Heart left ventricle (tissue), 16 donors: ENCODE measurements around the gene TNK2. TPM values are rescaled to one million over a fixed set of nuclear protein-coding genes. Genes with fewer than 3 reads are reported as not detected.
"Not testable (repeated sequence)": the region's sequence is repeated elsewhere in the genome, so short reads cannot be mapped to it uniquely, and the experiment has no call there.

ENCODE experiments used
- ATAC-seq, 4 donors: fragments of 200-7000 bp; cut with Tn5 transposase; one replicate each; pipeline ENCODE4 v1.9.1; 2020 to 2022; ENCODE audit warnings: moderate library complexity in 4 of 4, mild to moderate bottlenecking in 3 of 4, moderate number of reproducible peaks in 1 of 4
- DNase-seq, 5 donors: peaks; one replicate each; pipeline ENCODE4 v3.0.0-alpha.2; 2020
- H3K27ac ChIP-seq, 12 donors: fragments of 200-600 bp; sonication (generic) in 4 of 12; one replicate each; pipeline versions ENCODE4 v1.5.0 to v1.8.0; 2016 to 2022; ENCODE audit warnings: mild to moderate bottlenecking in 2 of 12
- H3K27me3 ChIP-seq, 9 donors: fragments of 200-600 bp; sonication (generic) in 2 of 9; one replicate each; pipeline versions ENCODE4 v1.5.1 to v1.8.0; 2016 to 2022; ENCODE audit warnings: mild to moderate bottlenecking in 3 of 9
- H3K36me3 ChIP-seq, 9 donors: fragments of 200-600 bp; sonication (generic) in 2 of 9; one replicate each; pipeline versions ENCODE4 v1.5.0 to v1.8.0; 2018 to 2022; ENCODE audit warnings: mild to moderate bottlenecking in 2 of 9
- H3K4me1 ChIP-seq, 12 donors: fragments of 200-600 bp; sonication (generic) in 4 of 12; one replicate each; pipeline versions ENCODE4 v1.5.0 to v1.8.0; 2016 to 2022; ENCODE audit warnings: mild to moderate bottlenecking in 3 of 12
- H3K4me3 ChIP-seq, 12 donors: fragments of 200-600 bp; sonication (generic) in 4 of 12; one replicate each; pipeline versions ENCODE4 v1.5.0 to v1.8.0; 2017 to 2022; ENCODE audit warnings: mild to moderate bottlenecking in 9 of 12, moderate library complexity in 4 of 12
- H3K9me3 ChIP-seq, 12 donors: fragments of 200-600 bp; sonication (generic) in 4 of 12; one replicate each; pipeline versions ENCODE4 v1.5.0 to v1.8.0; 2016 to 2022; ENCODE audit warnings: mild to moderate bottlenecking in 1 of 12
- POLR2A ChIP-seq, 2 donors: fragments of 450-650 bp; IDR thresholded peaks; one replicate each; pipeline ENCODE4 v1.6.1; 2017; ENCODE audit warnings: antibody characterized with exemption in 2 of 2, mild to moderate bottlenecking in 2 of 2, moderate library complexity in 2 of 2
- WGBS, 4 donors: extraction: QIAGEN DNeasy Blood & Tissue Kit in 2 of 4; methylation state at CpG; one replicate each; pipeline versions ENCODE4 v1.1.5 to v1.1.7; 2013 to 2018; 5-methylcytosine and 5-hydroxymethylcytosine counted together
- intact Hi-C, 10 donors: fragments of 100-400 bp; cut with DNase I; formaldehyde crosslinking; loops; one replicate each; pipeline versions ENCODE4 v1.11.1 to v1.14.2; 2022
- polyA plus RNA-seq, 2 donors: library from polyadenylated mRNA; stranded (reverse); fragments of 200-250 nt; gene quantifications; one replicate each; pipeline ENCODE4 v1.2.3, GENCODE V29; 2013
- total RNA-seq, 9 donors: library from RNA; depleted of rRNA in 2 of 9; stranded (reverse); fragments of >200 nt in 2 of 9; fragmentation: NEBNext Ultra II Directional in 3 of 9; extraction: Animal tissue kit (Norgen Biotek cat#: 25700) in 3 of 9; gene quantifications; one replicate each; pipeline versions ENCODE4 v1.1.0 to v1.2.4, GENCODE V29; 2016 to 2023
- donor health status: ischemic (EF 13 %, LVEDD 7.1; RV severe dilation, severe dysfunction).
- donor health status: healthy with polysubstance abuse.
- donor health status: DM: no; HTN: yes; CAD: no.
- donor health status: DM: no; HTN: no; CAD: no.
- donor health status: ischemic (EF 25% LVEDD 6.9; RV normal size, moderate dysfunction).
- donor health status: ischemic (EF 25% LVEDD 5.7; RV mildly dilated, moderate dysfunction).
- donor health status: healthy.
- donor health status: DM: yes; HTN: yes; CAD: no.
- donor health status: ischemic (EF 35%, LVEDD 5.7; RV mildly dilated, moderate dysfunction).
- donor health status: nonischemic (EF 11% LVEDD 7.7; RV severe dilation, severe dysfunction).
- donor health status: DM: yes; HTN: yes; CAD: no.
- donor health status: PGD.
- donor health status: ischemic (EF 29% LVEDD 5.4; RV normal size, mild dysfunction).
- donor health status: nonischemic (EF 23%, LVEDD 6.1; RV moderate dilation, normal function).

The TNK2 gene
- total and polyA plus RNA-seq, 11 donors: 13.5 to 59.7 (median 28.7) TPM

DNA sequence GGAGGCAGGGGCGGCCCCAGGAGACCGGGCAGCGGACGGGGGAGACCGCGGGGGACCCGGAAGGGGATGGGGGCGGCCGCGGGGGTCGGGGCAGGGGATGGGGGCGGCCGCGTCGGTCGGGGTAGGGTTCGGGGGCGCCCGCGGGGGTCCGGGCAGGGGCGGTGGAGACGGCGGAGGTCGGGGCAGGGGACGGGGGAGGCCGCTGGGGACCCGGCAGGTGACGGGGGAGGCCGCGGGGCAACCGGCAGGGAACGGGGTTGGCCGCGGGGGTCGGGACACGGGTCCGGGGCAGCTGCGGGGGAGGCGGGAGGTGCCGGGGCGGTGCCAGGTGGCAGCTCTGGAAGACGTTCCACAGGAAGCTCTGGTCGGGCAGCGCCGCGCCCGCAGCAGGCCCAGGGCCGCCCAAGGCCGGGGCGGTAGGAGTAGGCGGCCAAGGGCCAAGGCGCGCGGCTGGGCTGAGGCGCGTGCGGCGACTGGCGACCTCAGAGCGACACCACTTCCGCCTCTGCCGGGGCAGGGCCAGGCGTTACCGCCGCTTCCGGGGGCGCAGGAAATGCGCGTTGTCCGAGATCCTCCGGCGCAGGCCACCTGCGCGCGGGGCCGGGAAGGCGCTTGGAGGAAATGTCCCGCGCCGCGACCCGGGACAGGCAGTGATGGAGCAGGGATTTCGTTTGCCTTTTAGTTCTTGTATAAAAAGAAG, 45.9 kb upstream of the TNK2 start:
- H3K9me3 ChIP-seq, H3K27me3 ChIP-seq, intact Hi-C loops: not testable (repeated sequence)
- peak overlapping the region in 9 of 12 donors; percentile 28 to 58 (median 50) for H3K4me3 ChIP-seq
- ATAC-seq (peak in 3 of 4 donors; percentile 98 to 99 (median 98)), DNase-seq (peak; percentile 67 to 92 (median 88))
- WGBS, 4 donors: 1 to 2% methylated on average over 56 of the region's 84 CpGs; no CpG with 5 or more reads in 2 of the 4 donors
- peak in 1 of 2 donors; percentile 29 for TF ChIP-seq POLR2A (IDR thresholded peaks at IDR 0.05)
- H3K4me1 ChIP-seq: peaks cover 0 to 11% (median under 1%) of the 10 kb centered on the region in 12 donors
- H3K36me3 ChIP-seq: peaks cover 0 to 17% (median 9%) of the 10 kb centered on the region in 9 donors
- peak overlapping the region in 3 of 12 donors; percentile 19 to 56 (median 33) for H3K27ac ChIP-seq

- ATAC-seq, intact Hi-C loops, H3K9me3 ChIP-seq, H3K27ac ChIP-seq, H3K4me1 ChIP-seq, H3K36me3 ChIP-seq, H3K27me3 ChIP-seq, DNase-seq, H3K4me3 ChIP-seq: not testable (repeated sequence)
- 65 to 77% (median 68%) methylated on average over 5 to 8 of the region's 10 CpGs; no CpG with 5 or more reads in 1 of the 4 donors for WGBS, 4 donors
Measured at GRCh38 chr3:195952590-195952989, 44.2 kb upstream of the TNK2 start.

GRCh38 chr3:195951443-195952177, 43.3 kb upstream of the TNK2 start:
- H3K27me3 ChIP-seq, ATAC-seq, H3K36me3 ChIP-seq, H3K4me1 ChIP-seq, intact Hi-C loops, H3K27ac ChIP-seq, DNase-seq, H3K4me3 ChIP-seq, H3K9me3 ChIP-seq: not testable (repeated sequence)
- WGBS, 4 donors: 77 to 80% (median 79%) methylated on average over 8 to 9 of the region's 9 CpGs; no CpG with 5 or more reads in 1 of the 4 donors

DNA sequence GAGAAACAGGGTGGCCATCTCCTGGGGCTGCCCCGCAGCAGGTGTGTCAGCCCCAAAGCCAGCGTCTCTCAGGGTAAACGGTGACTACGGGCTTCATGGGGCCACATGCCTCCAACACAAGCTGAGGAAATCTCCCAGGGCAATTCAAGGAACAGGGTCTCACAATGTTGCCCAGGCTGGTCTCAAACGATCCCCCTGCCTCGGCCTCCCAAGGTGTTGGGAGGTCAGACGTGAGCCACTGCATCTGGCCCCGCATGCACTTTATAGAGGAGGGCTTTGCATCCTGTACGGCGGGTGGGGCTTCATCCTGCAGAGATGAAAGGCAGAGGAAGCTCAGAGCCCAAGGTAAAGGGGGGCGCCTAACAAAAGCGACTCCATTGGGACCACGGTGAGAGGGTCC, 42.4 kb upstream of the TNK2 start:
- H3K27ac ChIP-seq, H3K27me3 ChIP-seq, H3K4me1 ChIP-seq, H3K36me3 ChIP-seq, intact Hi-C loops, H3K9me3 ChIP-seq, ATAC-seq, H3K4me3 ChIP-seq, DNase-seq: not testable (repeated sequence)
- WGBS, 4 donors: 79 to 86% (median 84%) methylated on average over 8 to 10 of the region's 13 CpGs

DNA sequence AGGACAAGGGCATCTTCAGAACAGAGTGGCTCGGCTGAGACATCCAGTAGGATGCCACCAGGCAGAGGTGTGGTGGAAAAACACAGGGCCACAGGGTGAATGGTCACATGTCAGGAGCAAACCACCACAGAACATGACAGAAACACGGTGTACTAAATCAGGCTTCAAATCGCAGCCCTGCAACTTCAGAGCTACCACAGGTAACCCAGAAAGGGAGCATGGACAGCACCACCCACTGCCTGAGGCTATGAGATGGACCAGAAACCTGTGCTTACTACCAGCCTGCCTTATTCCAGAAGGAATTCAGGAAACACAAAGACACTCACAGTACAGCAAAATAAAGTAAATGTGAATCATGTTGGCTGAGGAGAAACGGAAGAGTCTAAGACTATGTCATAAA, 41.8 kb upstream of the TNK2 start:
- H3K9me3 ChIP-seq, H3K4me1 ChIP-seq, intact Hi-C loops, H3K4me3 ChIP-seq, DNase-seq, H3K27ac ChIP-seq, H3K36me3 ChIP-seq, H3K27me3 ChIP-seq, ATAC-seq: not testable (repeated sequence)
- 89 to 91% (median 90%) methylated on average over 4 of the region's 4 CpGs for WGBS, 4 donors

GRCh38 chr3:195946910-195947699, 38.8 kb upstream of the TNK2 start:
- H3K27ac ChIP-seq, ATAC-seq, H3K4me3 ChIP-seq, DNase-seq, H3K9me3 ChIP-seq, H3K36me3 ChIP-seq, H3K4me1 ChIP-seq, H3K27me3 ChIP-seq, intact Hi-C loops: not testable (repeated sequence)
- 91 to 98% (median 94%) methylated on average over 6 to 20 of the region's 20 CpGs for WGBS, 4 donors

- H3K4me1 ChIP-seq, H3K27ac ChIP-seq, H3K27me3 ChIP-seq, H3K9me3 ChIP-seq, H3K4me3 ChIP-seq, ATAC-seq, DNase-seq, intact Hi-C loops, H3K36me3 ChIP-seq: not testable (repeated sequence)
- 92 to 95% (median 93%) methylated on average over 26 to 27 of the region's 27 CpGs for WGBS, 4 donors
Measured at GRCh38 chr3:195941265-195941815, 33.0 kb upstream of the TNK2 start.

DNA sequence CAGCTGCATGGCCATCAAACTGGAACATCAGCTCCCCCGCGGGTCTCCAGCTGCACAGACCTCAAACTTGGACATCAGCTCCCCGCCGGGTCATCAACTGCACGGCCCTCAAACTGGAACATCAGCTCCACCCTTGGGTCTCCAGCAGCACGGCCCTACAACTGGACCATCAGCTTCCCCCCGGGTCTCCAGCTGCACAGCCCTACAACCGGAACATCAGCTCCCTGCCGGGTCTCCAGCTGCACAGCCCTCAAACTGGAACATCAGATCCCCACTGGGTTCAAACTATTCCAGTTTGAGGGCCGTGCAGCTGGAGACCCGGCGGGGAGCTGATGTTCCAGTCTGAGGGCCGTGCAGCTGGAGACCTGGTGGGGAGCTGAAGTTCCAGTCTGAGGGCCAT, 32.5 kb upstream of the TNK2 start:
- H3K9me3 ChIP-seq, H3K4me1 ChIP-seq, H3K27ac ChIP-seq, H3K36me3 ChIP-seq, DNase-seq, intact Hi-C loops, H3K4me3 ChIP-seq, H3K27me3 ChIP-seq, ATAC-seq: not testable (repeated sequence)
- 79 to 88% (median 82%) methylated on average over 13 of the region's 13 CpGs for WGBS, 4 donors

DNA sequence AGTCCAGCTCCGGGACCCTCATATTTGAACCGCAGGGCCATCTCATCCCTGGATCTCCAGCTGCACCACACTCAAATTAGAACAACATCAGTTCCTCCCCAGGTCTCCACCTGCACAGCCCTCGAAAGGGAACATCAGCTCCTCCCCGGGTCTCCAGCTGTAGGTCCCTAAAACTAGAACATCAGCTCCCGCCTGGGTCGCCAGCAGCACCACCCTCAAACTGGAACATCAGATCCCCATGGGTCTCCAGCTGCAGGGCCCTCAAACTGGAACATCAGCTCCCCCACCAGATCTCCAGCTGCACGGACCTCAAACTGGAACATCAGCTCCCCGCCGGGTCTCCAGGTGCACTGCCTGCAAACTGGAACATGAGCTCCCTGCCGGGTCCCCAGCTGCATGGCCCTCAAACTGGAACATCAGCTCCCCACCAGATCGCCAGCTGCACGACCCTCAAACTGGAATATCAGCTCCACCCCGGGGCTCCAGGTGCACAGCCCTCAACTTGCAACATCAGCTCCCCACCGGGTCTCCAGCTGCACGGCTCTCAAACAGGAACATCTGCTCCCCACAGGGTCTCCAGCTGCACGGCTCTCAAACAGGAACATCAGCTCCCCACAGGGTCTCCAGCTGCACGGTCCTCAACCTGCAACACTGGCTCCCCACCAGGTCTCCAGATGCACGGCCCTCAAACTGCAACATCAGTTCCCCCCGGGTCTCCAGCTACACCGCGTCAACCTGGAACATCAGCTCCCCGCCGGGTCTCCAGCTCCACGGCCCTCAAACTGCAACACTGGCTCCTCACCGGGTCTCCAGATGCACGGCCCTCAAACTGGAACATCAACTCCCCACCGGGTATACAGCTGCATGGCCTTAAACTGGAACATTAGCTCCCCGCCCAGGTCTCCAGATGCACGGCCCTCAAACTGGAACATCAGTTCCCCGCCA, 31.4 kb upstream of the TNK2 start:
- intact Hi-C loops, ATAC-seq, H3K27ac ChIP-seq, H3K9me3 ChIP-seq, H3K36me3 ChIP-seq, H3K27me3 ChIP-seq, H3K4me1 ChIP-seq, H3K4me3 ChIP-seq, DNase-seq: not testable (repeated sequence)
- WGBS, 4 donors: 90 to 96% (median 95%) methylated on average over 24 to 29 of the region's 30 CpGs
